MM.1S (cell line): ENCODE measurements around the gene IL22.

ENCODE experiments used
- CTCF ChIP-seq: fragments of 300-600 bp; sonication (generic); IDR thresholded peaks from 2 replicates; pipeline ENCODE4 v1.5.1; 2016; ENCODE audit warnings: antibody characterized with exemption, low read length, mixed read lengths
- EZH2 ChIP-seq: fragments of 300-600 bp; sonication (generic); optimal IDR thresholded peaks from 2 replicates; pipeline ENCODE3; 2017; ENCODE audit warnings: low read depth, mild to moderate bottlenecking, antibody characterized with exemption, low read length, mixed read lengths
- EZH2phosphoT487 ChIP-seq: fragments of 300-600 bp; sonication (generic); IDR thresholded peaks from 2 replicates; pipeline ENCODE4 v1.6.1; 2018; ENCODE audit warnings: antibody characterized with exemption, low read length

GRCh38 chr12:68281322-68282077 is 28.1 kb upstream of the IL22 start:
- TF ChIP-seq EZH2phosphoT487 (no peak), EZH2 (no peak), CTCF (no peak)
